Stimulated activated naive CD4-positive, alpha-beta T cell (primary cell): ENCODE data around the gene NUP133.
"Not testable (repeated sequence)": the region's sequence is repeated elsewhere in the genome, so short reads cannot be mapped to it uniquely, and the experiment has no call there.

Source experiments
- DNase-seq, 6 experiments: peaks; one replicate each; lab custom pipeline; 2025; lab: John Stamatoyannopoulos, UW

The NUP133 gene

DNA sequence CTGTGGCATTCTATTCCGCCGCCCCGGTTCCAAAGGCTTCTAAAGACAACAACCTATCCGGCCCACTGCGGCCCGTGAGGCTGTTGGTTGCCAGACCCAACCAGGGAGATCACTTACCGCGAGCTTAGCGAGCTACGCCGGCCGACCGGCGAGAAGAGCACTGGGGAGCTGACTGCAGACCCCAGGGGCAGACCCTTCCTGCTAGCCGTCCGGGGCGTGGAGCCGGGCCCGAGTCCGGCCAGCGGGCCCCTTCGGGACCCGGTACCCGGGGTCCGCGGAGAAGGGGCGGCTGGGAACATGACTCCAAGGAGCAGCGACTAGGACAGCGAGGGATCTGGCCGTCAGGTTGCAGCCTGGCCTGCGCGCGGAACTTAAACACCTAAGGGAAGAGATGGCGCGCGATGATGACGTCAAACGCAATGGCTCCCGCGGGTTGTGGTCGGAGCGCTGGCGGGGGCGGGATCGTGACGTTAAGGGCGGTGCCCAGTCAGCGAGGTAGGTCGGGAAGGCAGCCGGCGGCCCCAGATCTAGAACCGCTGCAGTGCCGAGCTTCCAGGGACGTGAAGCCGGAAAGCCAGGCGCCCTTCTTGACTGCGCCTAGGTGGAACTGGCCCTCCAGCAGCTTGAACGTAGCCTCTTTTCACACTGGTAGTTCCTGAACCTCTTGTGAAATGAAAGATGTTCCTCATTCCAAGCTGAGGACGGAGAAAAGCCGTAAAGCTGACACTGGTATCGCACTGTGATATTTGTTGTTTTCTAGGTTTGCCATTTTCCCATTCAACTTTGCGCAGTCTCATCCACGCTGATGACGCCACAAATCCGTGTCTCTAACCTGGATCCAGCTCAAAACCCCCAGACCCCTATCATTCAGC is at the start of gene NUP133:
Gene NUP133, minus strand, starts transcription at position 391 of the 872 bp plus-strand sequence. Its CDS starts 92 bp downstream, at position 299.
- DNase-seq, result peak; percentile 93 to 96 (median 95)

DNA sequence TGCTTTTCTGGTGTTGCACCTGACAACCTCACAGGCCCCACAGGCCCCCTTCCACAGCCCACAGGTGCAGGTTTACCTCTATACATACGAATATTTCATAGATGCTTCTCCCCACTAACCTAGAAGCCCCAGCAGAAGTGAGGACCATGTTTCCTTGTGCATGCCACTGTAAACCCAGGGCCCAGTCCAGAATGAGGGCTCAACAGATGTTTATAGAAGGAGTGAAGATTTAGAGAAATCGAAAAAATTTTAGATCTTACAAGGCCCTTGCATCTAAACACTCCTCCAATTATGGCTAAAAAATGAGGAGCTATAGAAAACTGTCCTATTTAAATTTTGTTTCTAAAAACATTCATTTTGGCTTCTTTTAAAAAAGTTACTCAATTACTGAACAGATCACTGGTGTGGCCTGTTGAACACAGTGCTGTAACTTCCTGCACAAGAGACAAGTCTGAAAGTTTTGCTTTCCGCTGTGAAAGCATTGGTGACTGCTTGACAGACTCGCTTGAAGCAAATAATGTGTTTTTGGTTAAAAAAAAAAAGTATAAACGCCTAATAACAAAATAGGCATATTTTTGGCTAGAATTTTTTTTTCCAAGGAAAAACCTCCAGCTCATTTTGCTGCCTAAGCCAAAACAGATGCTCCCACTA is 49.2 kb upstream of the NUP133 start:
- DNase-seq, result peak in 3 of 6 experiments; percentile 12 to 41 (median 26)

DNA sequence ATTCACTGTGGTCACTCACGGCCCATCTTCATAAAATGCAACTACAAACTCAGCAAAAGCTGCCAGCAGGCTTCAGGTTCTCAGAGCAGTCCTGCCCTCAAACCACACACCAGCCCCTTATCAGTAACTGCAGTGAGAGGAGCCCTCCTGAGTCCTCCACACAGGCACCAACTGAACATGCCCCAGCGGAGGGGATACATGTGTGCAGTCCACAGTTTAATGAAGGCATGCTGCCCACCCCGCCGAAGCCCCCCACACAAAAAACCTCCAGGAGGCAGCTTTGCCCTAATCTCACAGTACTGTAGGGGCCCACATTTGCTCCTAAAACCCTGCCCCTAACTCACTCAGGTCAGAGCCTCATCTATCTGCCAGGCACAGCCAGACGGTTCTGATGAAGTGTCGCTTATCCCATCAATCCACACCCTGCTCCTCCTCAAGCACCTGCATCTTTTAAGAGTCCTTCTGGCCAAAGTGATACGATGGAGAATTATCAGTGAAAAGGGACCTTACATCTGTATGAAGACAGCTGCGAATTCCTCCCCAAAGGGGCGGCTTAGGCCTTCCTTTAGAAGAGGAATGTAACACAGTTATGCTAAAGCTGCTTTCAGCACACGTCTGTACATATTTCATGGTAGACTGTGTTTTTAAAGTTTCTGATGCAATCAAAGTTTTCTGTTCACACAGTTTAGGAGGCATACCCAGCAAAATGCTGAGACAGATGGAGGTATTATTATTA is 46.9 kb upstream of the NUP133 start:
- DNase-seq, result no peak

DNA sequence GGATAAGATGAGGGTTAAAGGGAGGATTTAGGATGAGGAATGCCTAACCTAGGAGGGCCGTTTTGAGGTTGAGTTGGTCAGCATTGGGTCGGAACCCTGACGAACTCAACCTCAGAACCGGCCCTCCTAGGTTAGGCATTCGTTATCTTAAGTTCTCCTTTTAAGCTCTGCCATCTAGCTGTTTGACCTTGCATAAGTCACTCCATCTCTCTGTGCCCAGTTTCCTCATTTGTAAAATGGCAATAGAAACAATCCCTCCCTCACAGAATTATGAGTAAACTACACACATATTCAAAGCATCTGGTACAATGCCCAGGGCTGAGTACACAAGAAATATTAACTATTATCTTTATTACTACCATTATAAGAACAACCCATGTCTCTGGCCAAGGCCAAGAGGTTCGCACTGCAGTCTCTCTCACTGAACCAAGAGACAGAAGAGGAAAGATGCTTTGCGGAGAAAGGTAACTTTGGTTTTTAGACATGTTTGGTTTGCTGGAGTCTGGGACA is 45.5 kb upstream of the NUP133 start:
- DNase-seq, result no peak

DNA sequence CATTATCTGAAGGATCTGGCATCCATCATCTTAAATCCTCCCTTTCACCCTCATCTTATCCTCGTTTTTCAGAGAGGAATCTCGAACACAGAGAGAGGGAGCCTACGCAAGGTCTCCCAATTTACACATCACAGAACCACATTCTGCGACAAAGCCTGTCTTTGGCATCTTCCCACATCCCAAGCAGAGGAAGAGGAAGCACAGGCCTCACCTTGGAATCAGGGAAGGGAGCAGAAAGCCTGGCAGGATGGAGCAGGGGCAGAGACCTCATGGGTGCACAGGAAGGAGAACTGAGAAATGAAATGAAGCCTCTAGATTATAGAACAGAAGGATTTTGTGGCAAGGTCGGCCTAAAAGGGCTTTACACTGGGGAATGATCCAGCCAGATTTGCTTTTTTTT is 44.6 kb upstream of the NUP133 start:
- no peak for DNase-seq

DNA sequence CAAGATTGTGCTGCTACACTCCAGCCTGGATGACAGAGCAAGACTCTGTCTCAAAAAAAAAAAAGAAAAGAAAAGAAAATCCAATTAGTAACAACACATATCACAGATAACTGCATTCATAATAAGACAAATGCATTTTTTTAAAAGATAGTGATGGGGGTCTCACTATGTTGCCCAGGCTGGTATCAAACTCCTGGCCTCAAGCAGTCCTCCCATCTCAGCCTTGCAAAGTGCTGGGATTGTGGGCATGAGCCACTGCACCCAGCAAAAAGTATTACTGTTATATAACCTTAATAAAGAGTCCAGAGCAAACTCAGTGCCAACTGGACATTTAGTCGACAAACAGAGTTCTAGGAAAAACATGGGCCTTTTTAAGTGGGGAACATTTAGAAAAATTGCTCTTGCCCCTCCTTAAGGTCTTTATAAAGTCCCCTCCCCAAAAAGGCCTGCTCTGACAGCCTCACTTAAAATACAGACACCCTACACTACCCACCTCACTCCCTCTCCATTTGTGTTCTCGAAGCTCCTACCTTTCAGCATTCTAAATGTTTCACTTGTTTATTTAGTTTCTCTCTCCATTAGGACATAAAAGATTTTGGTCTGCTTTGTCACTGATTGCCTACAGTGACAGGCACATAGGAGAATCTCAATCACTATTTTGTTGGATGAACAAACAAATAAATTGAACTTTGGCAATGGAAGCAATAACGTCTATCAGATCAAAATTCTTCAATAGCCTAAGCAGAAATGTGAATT is 42.8 kb upstream of the NUP133 start:
- DNase-seq, result no peak

DNA sequence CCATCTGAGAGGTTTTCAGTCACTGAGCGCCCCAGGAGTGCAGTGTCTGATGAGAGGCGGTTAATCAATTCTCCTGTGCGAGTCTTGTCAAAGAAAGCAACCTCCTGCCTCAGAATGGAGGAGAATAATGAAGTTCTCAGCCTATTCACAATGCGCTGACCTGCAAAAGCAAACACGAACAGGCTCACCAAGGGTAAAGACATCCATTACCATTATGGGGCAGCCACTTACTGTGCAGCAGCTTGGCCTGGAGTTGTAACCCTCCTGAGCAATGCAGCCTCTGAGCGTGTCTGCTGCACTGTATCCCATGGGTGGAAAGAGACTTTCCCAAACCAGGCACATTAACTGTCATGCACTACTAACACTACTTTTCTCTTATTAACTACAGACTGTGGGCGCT is 39.4 kb upstream of the NUP133 start:
- DNase-seq, result no peak

DNA sequence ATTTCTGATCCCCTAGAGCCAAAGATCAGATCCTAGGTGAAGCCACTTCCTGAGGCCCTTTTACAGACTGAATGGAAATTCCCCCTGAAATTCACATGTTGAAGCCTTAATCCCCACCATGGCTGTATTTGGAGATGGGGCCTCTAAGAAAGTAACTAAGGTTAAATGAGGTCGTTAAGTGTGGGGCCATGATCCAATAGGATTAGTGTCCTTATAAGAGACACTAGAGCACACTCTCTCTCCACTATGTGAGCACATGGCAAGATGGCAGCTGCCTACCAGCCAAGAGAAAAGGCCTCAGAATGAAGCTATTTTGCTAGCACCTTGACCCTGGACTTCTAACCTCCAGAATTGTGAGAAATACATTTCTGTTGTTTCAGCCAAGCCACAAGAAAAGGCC is 36.4 kb upstream of the NUP133 start:
- no peak for DNase-seq

DNA sequence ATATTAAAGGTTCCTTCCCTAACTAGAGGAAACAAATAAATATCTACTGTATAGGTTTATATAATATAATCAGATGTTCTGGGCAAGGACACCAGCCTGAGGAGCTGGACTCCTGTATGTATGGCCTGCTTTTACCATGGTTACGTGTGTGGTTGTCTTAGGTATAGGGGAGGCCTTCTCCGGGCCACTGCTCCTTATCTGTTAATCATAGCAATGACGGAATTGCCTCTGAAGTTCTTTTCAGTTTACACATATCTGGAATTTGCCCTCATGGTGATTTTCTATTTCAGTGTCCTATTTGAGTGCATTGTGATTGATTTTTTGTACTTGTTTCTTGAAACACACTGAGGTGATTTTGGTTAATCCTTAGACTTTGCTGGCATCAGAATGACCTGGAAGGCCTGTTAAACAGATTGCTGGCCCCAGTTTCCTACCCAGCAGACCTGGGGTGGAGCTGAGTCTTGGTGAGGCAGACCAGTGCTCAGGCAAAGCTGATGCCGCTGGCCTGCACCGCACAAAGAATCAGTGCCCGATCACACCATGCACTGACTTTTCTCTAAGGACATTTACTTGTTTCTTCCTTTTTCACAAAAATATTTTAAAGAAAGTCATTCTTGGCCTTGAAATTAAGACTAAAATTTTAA is 31.8 kb upstream of the NUP133 start:
- DNase-seq, result no peak

DNA sequence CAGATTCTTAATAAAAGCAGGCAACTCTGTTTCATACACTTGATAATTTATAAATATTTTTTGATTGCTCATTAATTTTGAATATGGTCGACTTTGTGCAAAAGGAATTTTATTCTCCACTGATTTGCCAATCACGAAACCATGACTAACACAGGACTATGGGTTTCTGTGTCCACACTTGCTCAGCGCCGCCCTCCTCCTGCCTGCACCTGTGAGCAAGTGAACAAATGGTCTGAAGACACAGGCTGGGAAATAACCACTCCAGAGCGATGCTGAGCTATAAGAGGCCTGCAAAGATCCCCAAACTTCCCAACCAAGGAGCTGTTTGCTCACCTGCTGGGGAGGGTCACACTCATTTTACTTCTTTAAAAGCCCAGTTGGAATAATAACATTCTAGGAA is 30.8 kb upstream of the NUP133 start:
- no peak for DNase-seq

DNA sequence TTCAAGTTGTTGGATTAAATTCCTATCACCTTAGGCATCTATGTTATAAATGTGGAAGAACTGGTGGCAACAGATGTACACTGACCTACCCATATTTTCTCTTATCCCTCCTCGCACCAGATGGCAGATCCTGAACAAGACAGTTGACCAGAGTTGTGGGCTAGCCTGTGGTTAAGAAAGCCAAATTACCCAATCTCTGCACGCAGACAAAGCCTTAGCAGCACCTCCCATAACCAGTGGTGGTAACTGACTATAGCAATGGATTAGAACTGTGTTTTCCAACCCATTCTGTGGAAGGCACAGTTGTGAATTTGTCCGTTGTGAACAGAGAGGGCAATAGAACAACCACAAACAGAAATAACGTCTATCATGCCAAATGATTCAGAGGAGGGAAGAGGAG is 29.8 kb upstream of the NUP133 start:
- DNase-seq, result no peak

DNA sequence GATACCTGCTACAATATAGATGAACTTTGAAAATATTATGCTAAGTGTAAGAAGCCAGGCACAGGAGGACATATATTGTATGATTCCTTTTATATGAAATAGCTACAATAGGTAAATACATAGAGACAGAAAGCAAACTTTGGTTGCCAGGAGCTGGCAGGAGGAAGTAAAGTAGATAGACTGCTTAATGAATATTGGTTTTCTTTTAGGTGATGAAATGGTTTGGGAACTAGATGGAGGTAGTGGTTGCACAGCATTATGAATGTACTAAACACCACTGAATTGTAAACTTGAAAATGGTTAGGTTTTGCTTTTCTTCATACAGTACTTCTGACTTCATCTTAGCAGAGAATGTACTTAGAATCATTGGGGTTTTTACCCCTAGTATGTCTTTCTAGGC is 28.8 kb upstream of the NUP133 start:
- no peak for DNase-seq

DNA sequence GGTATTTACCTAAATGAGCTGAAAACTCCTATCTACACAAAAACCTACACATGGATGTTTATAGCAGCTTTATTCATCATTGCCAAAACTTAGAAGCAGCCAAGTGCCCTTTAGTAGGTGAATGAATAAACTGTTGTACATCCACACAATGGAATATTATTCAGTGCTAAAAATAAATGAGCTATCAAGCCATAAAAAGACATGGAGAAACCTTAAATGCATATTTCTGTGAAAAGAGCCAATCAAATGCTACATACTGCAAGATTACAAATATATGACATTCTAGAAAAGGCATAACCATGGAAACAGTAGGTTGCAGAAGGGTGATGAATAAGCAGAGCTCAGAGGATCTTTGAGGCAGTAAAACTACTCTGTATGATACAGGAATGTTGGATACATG is 27.1 kb upstream of the NUP133 start:
- no peak for DNase-seq

DNA sequence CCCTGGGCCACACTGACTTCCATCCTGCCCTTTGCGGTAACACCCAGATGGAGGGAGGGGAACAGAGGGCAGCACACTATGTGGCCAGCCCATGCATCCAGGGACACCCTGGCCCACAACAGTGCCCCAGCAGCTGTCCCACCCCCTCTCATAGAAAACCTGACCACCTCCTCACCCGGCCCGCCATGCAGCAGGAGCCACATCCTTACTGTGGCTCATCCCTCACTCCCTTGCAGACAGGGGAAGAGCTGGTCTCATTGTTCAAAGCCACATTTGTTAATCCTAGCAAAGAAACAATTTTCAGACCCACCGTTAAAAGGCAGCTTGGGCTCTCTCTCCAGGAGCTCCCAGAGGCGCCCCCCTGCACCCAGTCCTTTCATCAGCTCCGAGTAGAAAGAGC is 23.2 kb upstream of the NUP133 start:
- no peak for DNase-seq

DNA sequence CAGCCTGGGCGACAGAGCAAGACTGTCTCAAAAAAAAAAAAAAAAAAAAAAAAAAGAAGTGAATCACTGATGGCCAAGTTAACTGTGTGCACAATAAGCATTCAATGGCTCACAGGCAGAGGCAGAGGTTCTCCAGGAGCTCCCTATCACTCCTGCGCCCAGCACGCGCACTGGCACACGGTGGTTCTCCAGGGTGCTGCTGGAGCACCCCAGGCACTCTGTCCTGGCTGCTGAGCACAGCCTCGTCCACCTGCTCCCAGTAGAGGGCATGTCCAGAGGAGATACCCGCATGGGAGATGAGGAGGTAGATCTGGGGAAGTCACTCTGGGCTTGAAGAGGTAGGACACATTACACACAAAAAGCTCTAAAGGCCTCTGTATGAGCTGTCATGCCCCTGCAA is 21.5 kb upstream of the NUP133 start:
- DNase-seq, result no peak

DNA sequence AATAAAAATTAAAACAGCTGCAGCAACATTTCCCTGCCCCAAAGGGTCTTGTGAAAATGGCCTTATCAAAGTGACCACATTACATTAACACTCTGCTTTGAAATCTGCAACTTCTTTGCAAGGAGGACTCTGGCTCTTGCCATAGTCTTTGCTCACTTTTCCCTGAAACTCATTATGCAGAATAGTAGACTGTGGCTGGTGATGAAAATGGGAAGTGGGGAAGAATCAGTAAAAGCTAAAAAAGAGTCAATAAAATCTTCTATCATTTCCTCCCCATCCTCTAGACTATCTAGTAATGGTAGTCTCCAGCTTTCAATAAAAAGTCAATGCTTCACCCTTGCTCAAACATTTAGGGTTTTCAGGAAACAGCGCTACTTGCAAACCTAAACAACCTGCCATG is 18.6 kb upstream of the NUP133 start:
- no peak for DNase-seq

DNA sequence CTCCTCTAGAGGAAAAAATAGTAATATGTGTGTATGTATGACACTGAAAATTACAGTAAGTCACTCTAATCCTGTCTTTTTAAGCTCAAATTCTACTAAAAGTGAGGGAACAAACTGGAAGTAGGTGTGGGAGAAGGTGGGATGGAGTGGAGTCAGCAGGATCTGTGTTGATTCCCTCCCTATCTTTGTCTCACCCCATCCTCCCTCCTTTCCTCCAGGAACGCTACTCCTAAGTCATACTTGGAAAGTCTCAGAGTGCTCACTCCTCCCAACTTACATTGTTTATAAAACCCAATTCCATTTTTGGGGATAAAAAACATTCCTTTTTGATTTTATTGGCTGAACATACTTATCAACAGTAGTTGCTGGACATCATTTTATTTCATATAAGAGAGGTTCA is 14.9 kb upstream of the NUP133 start:
- DNase-seq, result no peak

DNA sequence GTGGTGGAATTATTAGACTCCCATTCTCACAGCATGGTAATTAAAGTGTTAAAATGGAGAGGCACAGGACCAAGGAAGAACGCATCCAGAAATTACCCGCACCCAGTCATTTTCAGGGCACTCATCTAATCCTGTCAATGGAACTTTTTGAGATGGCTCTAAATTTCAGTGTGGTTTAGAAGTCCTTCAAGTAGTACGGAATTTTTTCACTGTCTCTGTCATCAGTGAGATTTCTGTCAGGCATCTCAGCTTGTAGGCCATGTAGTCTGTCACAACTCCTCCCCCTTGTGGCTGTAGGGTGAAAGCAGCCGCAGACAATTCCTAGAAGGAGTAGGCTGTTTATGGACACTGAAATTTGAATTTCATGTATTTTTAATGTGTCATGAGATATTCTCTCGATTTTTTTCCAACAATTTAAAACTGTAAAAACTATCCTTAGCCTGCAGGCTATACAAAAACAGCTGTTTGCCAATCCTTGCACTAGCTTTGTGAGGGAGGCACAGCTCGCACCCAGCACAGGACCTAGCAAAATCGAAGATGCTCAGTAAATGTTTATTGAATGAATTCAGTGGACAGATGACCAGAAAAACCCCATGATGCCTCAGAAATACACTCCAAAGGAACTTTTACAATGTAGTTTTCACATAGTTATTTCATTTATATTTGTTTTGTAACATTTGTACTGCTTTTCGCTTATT is 6.6 kb upstream of the NUP133 start:
- DNase-seq, result peak; percentile 22 to 72 (median 57)

DNA sequence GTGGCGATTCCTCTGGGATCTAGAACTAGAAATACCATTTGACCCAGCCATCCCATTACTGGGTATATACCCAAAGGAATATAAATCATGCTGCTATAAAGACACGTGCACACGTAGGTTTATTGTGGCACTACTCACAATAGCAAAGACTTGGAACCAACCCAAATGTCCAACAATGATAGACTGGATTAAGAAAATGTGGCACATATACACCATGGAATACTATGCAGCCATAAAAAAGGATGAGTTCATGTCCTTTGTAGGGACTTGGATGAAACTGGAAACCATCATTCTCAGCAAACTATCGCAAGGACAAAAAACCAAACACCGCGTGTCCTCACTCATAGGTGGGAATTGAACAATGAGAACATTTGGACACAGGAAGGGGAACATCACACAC is 3.5 kb upstream of the NUP133 start:
- not testable (repeated sequence) for DNase-seq

DNA sequence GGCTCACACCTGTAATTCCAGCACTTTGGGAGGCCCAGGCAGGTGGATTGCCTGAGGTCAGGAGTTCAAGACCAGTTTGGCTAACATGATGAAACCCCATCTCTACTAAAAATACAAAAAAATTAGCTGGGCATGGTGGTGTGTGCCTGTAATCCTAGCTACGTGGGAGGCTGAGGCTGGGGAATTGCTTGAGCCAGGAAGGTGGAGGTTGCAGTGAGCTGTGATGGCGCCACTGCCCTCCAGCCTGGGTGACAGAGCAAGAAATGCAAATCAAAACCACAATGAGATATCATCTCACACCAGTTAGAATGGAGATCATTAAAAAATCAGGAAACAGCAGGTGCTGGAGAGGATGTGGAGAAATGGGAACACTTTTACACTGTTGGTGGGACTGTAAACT is 3.1 kb upstream of the NUP133 start:
- not testable (repeated sequence) for DNase-seq

DNA sequence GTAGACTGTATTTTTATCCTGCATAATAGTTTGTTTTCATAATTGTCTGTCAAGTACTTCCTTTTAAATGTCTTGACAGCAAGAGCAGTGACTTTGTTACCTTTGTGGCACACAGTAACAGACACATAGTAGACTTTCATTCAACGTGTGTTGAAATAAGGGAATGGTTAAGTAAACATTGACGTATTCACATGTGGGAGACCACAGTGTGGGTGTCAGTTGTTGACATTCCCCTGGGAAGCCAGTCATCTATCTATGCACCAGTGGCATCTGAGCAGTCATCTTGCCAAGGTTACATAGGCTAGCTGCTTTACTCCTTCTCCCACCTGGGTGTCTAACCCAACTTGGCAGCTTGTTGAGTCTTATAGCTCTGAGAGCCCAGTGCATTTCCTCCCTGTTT is 1.4 kb upstream of the NUP133 start:
- no peak for DNase-seq
